Ectodermal cell (in vitro differentiated cells): ENCODE measurements around the gene LRPPRC.
"Not testable (repeated sequence)": the region's sequence is repeated elsewhere in the genome, so short reads cannot be mapped to it uniquely, and the experiment has no call there.

ENCODE experiments used
- H3K27ac ChIP-seq: 2 replicates; pipeline ENCODE4 v1.7.0; 2013; ENCODE audit warnings: mild to moderate bottlenecking, low read depth, low read length; ENCODE audit not compliant: insufficient read depth, poor library complexity, severe bottlenecking
- H3K27me3 ChIP-seq: 2 replicates; pipeline ENCODE4 v1.7.0; 2013; ENCODE audit warnings: mild to moderate bottlenecking, low read length; ENCODE audit not compliant: insufficient read depth, control insufficient read depth, poor library complexity, severe bottlenecking
- H3K36me3 ChIP-seq: one replicate; pipeline ENCODE4 v1.7.0; 2013; ENCODE audit warnings: low read length; ENCODE audit not compliant: control insufficient read depth, insufficient read depth
- H3K4me1 ChIP-seq: one replicate; pipeline ENCODE4 v1.7.0; 2013; ENCODE audit warnings: low read length; ENCODE audit not compliant: control insufficient read depth, insufficient read depth
- H3K4me3 ChIP-seq: 2 replicates; pipeline ENCODE4 v1.7.0; 2013; ENCODE audit warnings: low read depth, low read length, control low read depth; ENCODE audit not compliant: insufficient read depth
- H3K9me3 ChIP-seq: 2 replicates; pipeline ENCODE4 v1.7.0; 2013; ENCODE audit warnings: mild to moderate bottlenecking, low read length, moderate library complexity; ENCODE audit not compliant: control insufficient read depth
- WGBS, 2 experiments: methylation state at CpG; one replicate each; pipeline ENCODE4 v1.1.7; 2013; ENCODE audit warnings: missing lambda C conversion rate in 2 of 2; 5-methylcytosine and 5-hydroxymethylcytosine counted together

LRPPRC gene

GRCh38 chr2:43927442-43927841 is 68.3 kb downstream of the LRPPRC start:
- no peak overlapping the region for H3K27ac ChIP-seq
- 95 to 98% methylated on average over 4 of the region's 4 CpGs for WGBS, 2 experiments
- H3K36me3 ChIP-seq = peaks cover 8% of the 10 kb centered on the region
- H3K4me3 ChIP-seq = no peak overlapping the region
- no peaks in the 10 kb centered on the region for H3K27me3 ChIP-seq
- no peaks in the 10 kb centered on the region for H3K9me3 ChIP-seq
- peaks cover 5% of the 10 kb centered on the region for H3K4me1 ChIP-seq

GRCh38 chr2:43925431-43925830 is 70.4 kb downstream of the LRPPRC start:
- H3K36me3 ChIP-seq = peaks cover 12% of the 10 kb centered on the region

DNA sequence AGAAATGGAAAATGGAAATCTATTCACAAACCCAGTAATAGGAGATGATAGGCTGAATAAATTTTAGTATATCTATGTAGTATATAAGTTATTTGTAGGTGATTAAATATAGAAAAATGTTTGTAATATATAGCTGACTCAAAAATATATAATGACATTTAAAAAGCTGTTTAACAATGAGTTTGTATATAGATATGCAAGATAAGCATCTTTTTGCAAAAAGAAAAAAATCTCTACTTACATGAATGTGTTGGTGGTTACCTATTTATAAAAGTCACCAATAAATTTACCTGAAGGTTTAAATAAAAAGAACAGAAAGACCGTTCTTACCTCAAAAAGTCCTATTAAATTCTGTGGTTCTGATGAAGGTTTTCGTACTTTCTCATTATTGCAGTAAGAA is 71.3 kb downstream of the LRPPRC start:
- 93% methylated on average over 2 of the region's 2 CpGs for WGBS, 2 experiments
- no peak overlapping the region for H3K4me3 ChIP-seq
- H3K36me3 ChIP-seq = peaks cover 12% of the 10 kb centered on the region
- no peaks in the 10 kb centered on the region for H3K9me3 ChIP-seq
- no peak overlapping the region for H3K27ac ChIP-seq
- H3K4me1 ChIP-seq = no peaks in the 10 kb centered on the region
- no peaks in the 10 kb centered on the region for H3K27me3 ChIP-seq

More at GRCh38 chr2:43925431-43925830, 70.4 kb downstream of the LRPPRC start:
- no peak overlapping the region for H3K27ac ChIP-seq
- H3K4me3 ChIP-seq = no peak overlapping the region
- peaks cover 4% of the 10 kb centered on the region for H3K4me1 ChIP-seq
- H3K27me3 ChIP-seq = no peaks in the 10 kb centered on the region
- H3K9me3 ChIP-seq = no peaks in the 10 kb centered on the region
- WGBS, 2 experiments = 98% methylated on average over 4 of the region's 4 CpGs

DNA sequence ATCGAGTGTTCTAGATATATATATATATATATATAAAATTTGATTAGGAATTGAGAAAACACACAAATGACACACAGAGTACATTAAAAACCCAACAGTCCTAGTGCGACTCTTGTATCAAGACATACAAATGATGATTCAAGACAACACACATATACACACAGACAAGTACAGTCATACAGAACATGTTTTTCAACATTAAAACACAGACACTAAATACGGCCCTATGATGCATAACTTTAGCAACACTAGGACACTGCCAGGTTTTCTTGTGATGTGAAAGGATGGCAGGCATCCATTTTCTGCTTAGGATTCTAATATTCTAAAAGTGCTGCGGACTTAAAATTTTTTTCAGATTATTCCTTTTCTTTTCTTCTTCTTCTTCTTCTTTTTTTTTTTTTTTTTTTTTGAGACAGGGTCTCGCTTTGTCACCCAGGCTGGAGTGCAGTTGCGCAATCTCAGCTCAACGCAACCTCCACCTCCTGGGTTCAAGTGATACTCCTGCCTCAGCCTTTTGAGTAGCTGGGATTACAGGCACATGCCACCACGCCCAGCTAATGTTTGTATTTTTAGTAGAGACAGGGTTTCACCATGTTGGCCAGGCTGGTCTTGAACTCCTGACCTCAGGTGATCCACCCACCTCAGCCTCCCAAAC is 84.5 kb downstream of the LRPPRC start:
- H3K27me3 ChIP-seq, H3K27ac ChIP-seq, H3K4me1 ChIP-seq, H3K4me3 ChIP-seq, H3K9me3 ChIP-seq: not testable (repeated sequence)
- peaks cover 23% of the 10 kb centered on the region for H3K36me3 ChIP-seq
- WGBS, 2 experiments = 93 to 96% methylated on average over 7 of the region's 8 CpGs

- Histone ChIP-seq H3K36me3 (peaks cover 11% of the 10 kb centered on the region), H3K27me3 (no peaks in the 10 kb centered on the region), H3K4me3 (no peak overlapping the region), H3K4me1 (no peaks in the 10 kb centered on the region), H3K9me3 (no peaks in the 10 kb centered on the region), H3K27ac (no peak overlapping the region)
- WGBS, 2 experiments = 86 to 88% methylated on average over 6 of the region's 6 CpGs
Measured at GRCh38 chr2:43906448-43907109, 89.2 kb downstream of the LRPPRC start.

DNA sequence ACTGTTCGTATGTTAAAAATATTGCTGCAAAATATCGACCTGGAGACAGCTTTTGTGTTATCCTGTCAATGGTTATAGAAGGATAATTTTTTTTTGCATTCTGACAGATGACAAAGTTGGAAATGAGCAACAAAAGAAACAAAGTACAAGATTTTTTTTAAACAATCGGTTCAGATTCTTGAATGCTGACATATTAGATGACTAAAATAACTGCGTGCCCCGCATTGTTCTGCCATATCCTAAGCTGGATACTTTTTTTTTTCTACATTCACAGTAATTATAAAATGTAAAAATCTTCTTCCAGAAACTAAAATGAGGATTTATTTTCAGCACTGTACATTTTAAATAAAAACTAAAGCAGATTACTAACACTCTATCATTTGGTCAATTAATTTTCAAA is 89.9 kb downstream of the LRPPRC start:
- Histone ChIP-seq H3K4me1 (no peaks in the 10 kb centered on the region), H3K27me3 (no peaks in the 10 kb centered on the region), H3K4me3 (no peak overlapping the region), H3K9me3 (no peaks in the 10 kb centered on the region), H3K36me3 (peaks cover 7% of the 10 kb centered on the region), H3K27ac (no peak overlapping the region)
- WGBS, 2 experiments = 92% methylated on average over 5 of the region's 5 CpGs

GRCh38 chr2:43905371-43905803 is 90.4 kb downstream of the LRPPRC start:
- Histone ChIP-seq H3K4me3 (no peak overlapping the region), H3K27ac (no peak overlapping the region), H3K36me3 (peaks cover 6% of the 10 kb centered on the region), H3K9me3 (no peaks in the 10 kb centered on the region), H3K27me3 (no peaks in the 10 kb centered on the region), H3K4me1 (no peaks in the 10 kb centered on the region)
- 98% methylated on average over 11 of the region's 11 CpGs for WGBS, 2 experiments

GRCh38 chr2:43899589-43899988 is 96.2 kb downstream of the LRPPRC start:
- H3K4me3 ChIP-seq = no peak overlapping the region
- no peaks in the 10 kb centered on the region for H3K9me3 ChIP-seq
- H3K4me1 ChIP-seq = peaks cover 4% of the 10 kb centered on the region
- peaks cover 7% of the 10 kb centered on the region for H3K36me3 ChIP-seq
- 89 to 94% methylated on average over 1 of the region's 2 CpGs for WGBS, 2 experiments
- no peaks in the 10 kb centered on the region for H3K27me3 ChIP-seq
- H3K27ac ChIP-seq = no peak overlapping the region

DNA sequence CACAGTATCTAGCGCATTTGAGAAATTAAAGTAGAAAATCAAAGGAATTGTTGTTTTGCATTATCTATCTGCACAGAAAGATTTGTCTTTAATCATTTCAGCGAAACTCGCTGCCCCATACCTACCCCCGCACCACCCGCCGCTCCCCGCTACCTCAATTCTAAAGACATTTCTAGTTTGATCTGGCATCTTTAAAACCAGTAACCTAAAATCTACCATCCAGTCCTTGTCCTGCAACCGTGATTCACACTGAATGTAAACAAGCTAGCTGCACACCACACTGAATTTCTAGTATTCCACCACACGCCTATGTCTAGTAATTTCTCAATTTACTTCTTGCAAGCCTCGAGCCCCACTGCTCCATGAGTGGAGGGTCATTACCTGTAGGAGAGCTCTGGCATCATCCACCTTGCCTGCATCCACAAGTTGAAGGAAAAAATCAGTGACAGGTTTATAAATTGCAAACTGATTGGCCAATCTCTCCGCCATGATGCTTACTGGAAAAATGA is 96.9 kb downstream of the LRPPRC start:
- Histone ChIP-seq H3K4me3 (no peak overlapping the region), H3K9me3 (no peaks in the 10 kb centered on the region), H3K27me3 (no peaks in the 10 kb centered on the region), H3K27ac (peak overlapping the region; percentile 11), H3K4me1 (peaks cover 4% of the 10 kb centered on the region), H3K36me3 (peaks cover 9% of the 10 kb centered on the region)
- WGBS, 2 experiments = 94 to 97% methylated on average over 11 of the region's 11 CpGs

GRCh38 chr2:43898134-43898837 is 97.5 kb downstream of the LRPPRC start:
- H3K36me3 ChIP-seq = peaks cover 13% of the 10 kb centered on the region
- no peak overlapping the region for H3K27ac ChIP-seq
- no peaks in the 10 kb centered on the region for H3K9me3 ChIP-seq
- 67 to 78% methylated on average over 11 of the region's 11 CpGs for WGBS, 2 experiments
- H3K27me3 ChIP-seq = no peaks in the 10 kb centered on the region
- peaks cover 4% of the 10 kb centered on the region for H3K4me1 ChIP-seq
- no peak overlapping the region for H3K4me3 ChIP-seq
